ENCODE measurements around the gene KCNQ1.

GRCh38 chr11:2587132-2587930 is 142.5 kb downstream of the KCNQ1 start:
- no peak for TF ChIP-seq EZH2 (IDR thresholded peaks at IDR 0.05; ENCODE audit: borderline replicate concordance, insufficient read depth, low read depth, low read length, poor library complexity, severe bottlenecking)
- TF ChIP-seq CTCF (IDR thresholded peaks at IDR 0.05), result no peak

Data from B cell (primary cell).